GM12801 (cell line): ENCODE measurements around the gene PLCE1.

Experiments
- TF ChIP-seq, protein P1 (sequence below): IDR thresholded peaks from one replicate; pipeline ENCODE4 v1.5.1; 2011; ENCODE audit warnings: control low read depth; ENCODE audit not compliant: insufficient read length; ENCODE audit errors: extremely low read depth

PLCE1 gene

DNA sequence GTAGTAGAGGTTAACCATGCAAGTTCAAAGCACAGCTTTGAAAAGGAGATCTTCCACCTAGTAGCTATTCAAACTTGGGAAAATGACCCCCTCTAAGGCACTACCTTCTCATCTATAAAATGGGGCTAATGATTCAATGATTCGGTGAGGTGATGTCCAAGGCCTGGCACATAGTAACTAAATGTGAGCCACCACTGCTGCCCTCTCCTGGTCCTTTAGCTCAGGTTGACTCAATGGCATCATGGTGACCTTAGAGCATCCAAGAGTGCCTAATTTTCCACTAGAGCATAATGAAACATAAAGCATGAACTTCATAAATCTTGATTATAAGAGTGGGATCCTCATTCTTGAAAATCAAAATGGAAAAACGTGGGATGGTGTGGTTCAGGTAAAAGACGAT lies 16.3 kb upstream of the PLCE1 start:
- TF ChIP-seq, protein P1, sequence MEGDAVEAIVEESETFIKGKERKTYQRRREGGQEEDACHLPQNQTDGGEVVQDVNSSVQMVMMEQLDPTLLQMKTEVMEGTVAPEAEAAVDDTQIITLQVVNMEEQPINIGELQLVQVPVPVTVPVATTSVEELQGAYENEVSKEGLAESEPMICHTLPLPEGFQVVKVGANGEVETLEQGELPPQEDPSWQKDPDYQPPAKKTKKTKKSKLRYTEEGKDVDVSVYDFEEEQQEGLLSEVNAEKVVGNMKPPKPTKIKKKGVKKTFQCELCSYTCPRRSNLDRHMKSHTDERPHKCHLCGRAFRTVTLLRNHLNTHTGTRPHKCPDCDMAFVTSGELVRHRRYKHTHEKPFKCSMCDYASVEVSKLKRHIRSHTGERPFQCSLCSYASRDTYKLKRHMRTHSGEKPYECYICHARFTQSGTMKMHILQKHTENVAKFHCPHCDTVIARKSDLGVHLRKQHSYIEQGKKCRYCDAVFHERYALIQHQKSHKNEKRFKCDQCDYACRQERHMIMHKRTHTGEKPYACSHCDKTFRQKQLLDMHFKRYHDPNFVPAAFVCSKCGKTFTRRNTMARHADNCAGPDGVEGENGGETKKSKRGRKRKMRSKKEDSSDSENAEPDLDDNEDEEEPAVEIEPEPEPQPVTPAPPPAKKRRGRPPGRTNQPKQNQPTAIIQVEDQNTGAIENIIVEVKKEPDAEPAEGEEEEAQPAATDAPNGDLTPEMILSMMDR: no peak

DNA sequence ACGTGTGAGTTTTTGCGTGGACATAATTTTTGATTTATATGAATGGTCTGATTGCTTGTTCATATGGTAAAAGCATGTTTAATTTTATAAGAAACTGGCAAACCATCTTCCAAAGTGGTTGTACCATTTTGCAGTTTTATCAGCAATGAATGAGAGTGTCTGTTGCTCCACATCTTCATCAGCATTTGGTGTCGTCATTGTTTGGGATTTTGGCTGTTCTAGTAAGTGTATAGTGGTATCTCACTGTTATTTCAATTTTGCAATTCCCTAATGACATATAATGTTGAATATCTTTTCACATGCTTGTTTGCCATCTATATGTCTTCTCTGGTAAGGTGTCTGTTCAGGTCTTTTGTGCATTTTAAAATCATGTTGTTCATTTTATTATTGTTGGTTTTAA lies 13.2 kb upstream of the PLCE1 start:
- TF ChIP-seq, protein P1: no peak

DNA sequence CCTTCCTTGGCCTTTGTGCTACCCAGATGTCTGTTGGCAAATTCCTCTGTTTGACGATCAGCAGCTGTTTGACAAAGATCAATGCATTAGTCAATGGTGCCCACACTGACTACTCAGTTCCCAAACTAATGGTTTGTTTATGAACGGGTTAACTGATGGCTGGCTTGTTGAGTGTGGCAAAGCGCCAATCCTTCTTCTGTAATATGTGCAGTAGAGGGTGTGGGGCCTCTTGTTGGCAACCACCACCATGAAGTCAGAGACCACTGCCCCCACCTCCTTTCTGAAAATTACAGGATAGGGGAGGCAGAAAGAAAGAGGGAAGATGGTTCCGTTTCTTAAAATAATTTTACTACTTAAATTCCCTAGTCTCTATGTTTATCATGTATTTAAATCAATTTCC lies 2.6 kb upstream of the PLCE1 start:
- TF ChIP-seq, protein P1: no peak

DNA sequence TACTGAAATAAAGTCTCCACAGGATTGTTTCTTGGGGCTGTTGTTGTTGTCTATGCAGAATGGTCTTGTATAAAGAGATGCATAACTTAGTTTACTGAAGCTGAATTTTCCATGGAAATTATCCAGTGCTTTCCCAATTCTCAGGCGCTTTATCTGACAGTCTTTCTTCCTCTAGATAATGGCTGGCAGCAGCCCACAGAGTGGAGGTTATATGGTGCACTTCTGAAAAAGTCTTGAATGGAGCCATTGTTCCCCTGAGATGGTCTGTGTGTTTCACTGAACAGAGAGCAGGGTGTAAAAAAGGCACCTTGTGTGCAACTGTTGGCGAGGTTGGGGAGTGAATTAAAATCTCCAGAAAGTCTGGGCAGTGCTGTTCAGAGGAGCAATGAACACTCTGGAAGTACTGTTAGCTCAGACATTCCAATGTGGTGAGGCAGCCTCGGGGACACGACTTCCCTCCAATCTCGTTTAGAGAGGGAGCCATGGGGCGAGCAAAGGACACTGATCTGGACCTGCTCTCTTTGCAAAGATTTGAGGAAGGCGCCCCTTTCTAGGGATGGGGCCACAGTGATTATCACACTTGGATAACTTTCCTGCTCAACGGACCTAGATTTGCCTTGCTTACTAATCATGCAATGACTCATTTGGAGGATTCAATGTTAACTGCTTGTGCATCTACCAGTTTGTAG lies 2.0 kb upstream of the PLCE1 start:
- TF ChIP-seq, protein P1: no peak

DNA sequence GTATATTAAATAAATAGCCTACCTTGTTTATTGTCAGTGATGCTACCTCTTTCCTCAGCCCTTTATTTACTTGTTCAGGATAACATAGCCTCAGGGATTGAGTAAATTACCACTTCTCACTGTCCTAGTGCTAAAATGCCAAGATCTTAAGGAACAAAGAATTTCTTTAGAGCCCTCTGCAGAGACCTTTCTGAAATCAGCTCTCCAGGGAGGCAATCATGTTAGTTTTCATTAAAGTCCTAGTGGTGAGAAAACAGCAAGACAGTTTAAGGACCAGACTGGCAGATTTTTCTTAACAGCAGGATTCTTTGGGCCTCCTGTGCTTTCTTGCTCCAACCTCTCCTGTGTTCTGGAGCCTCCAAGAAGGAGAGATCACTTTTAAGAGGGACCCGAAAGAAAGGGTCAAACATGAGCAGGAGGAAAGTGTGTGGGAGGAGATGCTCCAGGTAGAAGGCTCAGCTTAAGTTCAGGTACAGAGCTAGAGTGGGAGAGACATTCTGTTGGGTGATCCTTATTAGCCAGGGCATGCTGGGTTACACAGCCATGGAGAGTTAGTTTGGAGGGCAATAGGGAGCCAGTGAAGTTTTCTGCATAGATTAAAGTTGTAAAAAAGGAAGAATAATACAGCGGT lies 1.2 kb upstream of the PLCE1 start:
- TF ChIP-seq, protein P1: no peak

DNA sequence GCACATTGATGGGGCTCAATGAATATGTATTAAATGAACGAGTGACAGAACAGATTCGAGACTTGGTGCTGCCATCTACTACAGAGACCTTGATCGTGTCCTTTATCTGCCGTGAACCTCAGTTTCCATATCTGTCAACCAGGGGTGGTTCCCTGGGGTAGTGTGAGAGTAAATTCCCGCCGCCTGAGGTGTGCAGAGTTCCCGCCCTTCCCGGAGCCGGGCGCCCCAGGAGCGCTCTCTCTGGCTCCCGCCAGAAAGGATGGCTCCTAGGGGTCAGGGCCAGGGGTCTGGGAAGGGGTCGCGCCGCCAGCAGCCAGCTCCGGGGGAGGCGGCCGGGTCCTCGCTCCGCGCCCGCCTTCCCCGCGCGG lies 333 bp upstream of the PLCE1 start:
- TF ChIP-seq, protein P1: no peak

DNA sequence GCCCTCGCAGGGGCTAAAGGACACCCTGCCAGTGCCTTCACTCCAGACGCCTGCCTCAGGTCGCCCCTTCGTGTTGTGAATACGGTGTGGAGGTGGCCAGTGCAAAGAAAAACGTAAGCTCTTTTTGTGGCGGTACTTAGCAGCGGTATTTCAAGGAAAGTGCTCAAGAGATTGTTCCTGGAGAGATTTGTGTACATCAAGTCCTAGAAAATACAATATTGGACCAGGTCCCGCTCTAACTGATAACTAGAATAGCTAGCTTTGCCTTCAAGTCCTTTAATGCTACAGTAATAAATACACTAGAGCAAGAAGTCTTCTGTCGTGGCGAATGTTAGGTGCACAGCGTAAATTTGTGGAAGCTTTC lies 689 bp downstream of the PLCE1 start:
- TF ChIP-seq, protein P1: no peak
